Thyroid gland (tissue), 4 donors: ENCODE data around the gene UTP18. TPM values are rescaled to one million over a fixed set of nuclear protein-coding genes. Genes with fewer than 3 reads are reported as not detected.
A peak's percentile ranks its signal among the peaks of the same experiment; 100 is the strongest.

Experiments
- DNase-seq, 2 donors: peaks; one replicate each; pipeline ENCODE4 v3.0.0-alpha.2; 2019
- H3K27ac ChIP-seq, 3 donors: fragments of 200-600 bp; sonication (generic); 1 replicate in 2 of 3; 2 replicates in 1 of 3; pipeline ENCODE4 v1.5.1; 2016 to 2019; ENCODE audit warnings: mild to moderate bottlenecking in 1 of 3, moderate library complexity in 1 of 3
- H3K27me3 ChIP-seq: fragments of 200-600 bp; sonication (generic); one replicate; pipeline ENCODE4 v1.5.1; 2019
- H3K36me3 ChIP-seq, 2 donors: fragments of 200-600 bp; sonication (generic); one replicate each; pipeline ENCODE4 v1.5.1; 2016 to 2019
- H3K4me1 ChIP-seq, 2 donors: fragments of 200-600 bp; sonication (generic); one replicate each; pipeline ENCODE4 v1.5.1; 2017 to 2019
- H3K4me3 ChIP-seq, 3 donors: fragments of 200-600 bp; sonication (generic); replicated peaks in 1 of 3; 1 replicate in 2 of 3; 2 replicates in 1 of 3; pipeline ENCODE4 v1.5.1; 2016; ENCODE audit warnings: mild to moderate bottlenecking in 1 of 3
- H3K9me3 ChIP-seq: fragments of 200-600 bp; sonication (generic); one replicate; pipeline ENCODE4 v1.5.1; 2017
- POLR2A ChIP-seq, 2 donors: fragments of 450-650 bp; IDR thresholded peaks; one replicate each; pipeline ENCODE4 v1.6.1; 2017; ENCODE audit warnings: antibody characterized with exemption in 2 of 2, mild to moderate bottlenecking in 2 of 2, moderate library complexity in 1 of 2
- WGBS, 2 donors: methylation state at CpG; one replicate each; pipeline ENCODE4 v1.1.5; 2017; 5-methylcytosine and 5-hydroxymethylcytosine counted together
- intact Hi-C: fragments of 100-400 bp; cut with DNase I; formaldehyde crosslinking; loops from one replicate; pipeline ENCODE4 v1.15.1; 2023
- total RNA-seq, 4 donors: library from RNA; depleted of rRNA; stranded (reverse); fragments of >200 nt; gene quantifications; one replicate each; pipeline ENCODE4 v1.2.3, GENCODE V29; 2016
- TF ChIP-seq, protein P1 (sequence below), 6 experiments: fragments of 200-600 bp in 3 of 6; fragments of 450-650 bp in 3 of 6; sonication (generic) in 3 of 6; IDR thresholded peaks; one replicate each; pipeline ENCODE4 v1.5.1; 2016 to 2019; ENCODE audit warnings: antibody characterized with exemption in 6 of 6, mild to moderate bottlenecking in 2 of 6, inconsistent platforms in 1 of 6, moderate library complexity in 1 of 6

Gene UTP18
- total RNA-seq, 4 donors from 2014 or later = 35.6 to 43.5 (median 38.6) TPM

DNA sequence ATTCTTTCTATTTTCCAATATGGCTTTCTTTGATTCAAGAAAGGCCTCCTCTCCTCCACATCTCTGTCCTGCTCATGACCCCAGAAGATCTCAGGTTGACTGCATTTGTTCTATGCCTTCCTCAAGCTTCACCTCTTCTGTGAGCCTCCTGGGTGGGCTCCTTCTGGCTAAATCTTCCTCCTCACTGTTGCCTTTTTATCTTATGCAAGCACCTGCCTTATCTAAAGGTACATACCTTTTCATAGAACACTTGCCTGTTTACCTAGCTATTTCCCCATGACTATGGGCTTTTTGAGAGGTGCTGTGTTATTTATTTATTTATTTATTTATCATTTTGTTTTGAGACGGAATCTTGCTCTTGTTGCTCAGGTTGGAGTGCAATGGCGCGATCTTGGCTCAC lies 81.1 kb downstream of the UTP18 start:
- H3K27me3 ChIP-seq = no peaks in the 10 kb centered on the region
- WGBS, 2 donors = 96 to 98% methylated on average over 3 of the region's 3 CpGs
- peaks cover 0 to 8% of the 10 kb centered on the region in 2 donors for H3K4me1 ChIP-seq
- intact Hi-C loops = no loop called here
- no peak overlapping the region for H3K4me3 ChIP-seq
- H3K27ac ChIP-seq = peak overlapping the region in 1 of 3 donors; percentile 36
- no peaks in the 10 kb centered on the region for H3K36me3 ChIP-seq
- no peak for DNase-seq
- H3K9me3 ChIP-seq = no peaks in the 10 kb centered on the region
- no peak for TF ChIP-seq POLR2A (IDR thresholded peaks at IDR 0.05)
- TF ChIP-seq, protein P1, sequence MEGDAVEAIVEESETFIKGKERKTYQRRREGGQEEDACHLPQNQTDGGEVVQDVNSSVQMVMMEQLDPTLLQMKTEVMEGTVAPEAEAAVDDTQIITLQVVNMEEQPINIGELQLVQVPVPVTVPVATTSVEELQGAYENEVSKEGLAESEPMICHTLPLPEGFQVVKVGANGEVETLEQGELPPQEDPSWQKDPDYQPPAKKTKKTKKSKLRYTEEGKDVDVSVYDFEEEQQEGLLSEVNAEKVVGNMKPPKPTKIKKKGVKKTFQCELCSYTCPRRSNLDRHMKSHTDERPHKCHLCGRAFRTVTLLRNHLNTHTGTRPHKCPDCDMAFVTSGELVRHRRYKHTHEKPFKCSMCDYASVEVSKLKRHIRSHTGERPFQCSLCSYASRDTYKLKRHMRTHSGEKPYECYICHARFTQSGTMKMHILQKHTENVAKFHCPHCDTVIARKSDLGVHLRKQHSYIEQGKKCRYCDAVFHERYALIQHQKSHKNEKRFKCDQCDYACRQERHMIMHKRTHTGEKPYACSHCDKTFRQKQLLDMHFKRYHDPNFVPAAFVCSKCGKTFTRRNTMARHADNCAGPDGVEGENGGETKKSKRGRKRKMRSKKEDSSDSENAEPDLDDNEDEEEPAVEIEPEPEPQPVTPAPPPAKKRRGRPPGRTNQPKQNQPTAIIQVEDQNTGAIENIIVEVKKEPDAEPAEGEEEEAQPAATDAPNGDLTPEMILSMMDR (IDR thresholded peaks at IDR 0.05) = no peak

DNA sequence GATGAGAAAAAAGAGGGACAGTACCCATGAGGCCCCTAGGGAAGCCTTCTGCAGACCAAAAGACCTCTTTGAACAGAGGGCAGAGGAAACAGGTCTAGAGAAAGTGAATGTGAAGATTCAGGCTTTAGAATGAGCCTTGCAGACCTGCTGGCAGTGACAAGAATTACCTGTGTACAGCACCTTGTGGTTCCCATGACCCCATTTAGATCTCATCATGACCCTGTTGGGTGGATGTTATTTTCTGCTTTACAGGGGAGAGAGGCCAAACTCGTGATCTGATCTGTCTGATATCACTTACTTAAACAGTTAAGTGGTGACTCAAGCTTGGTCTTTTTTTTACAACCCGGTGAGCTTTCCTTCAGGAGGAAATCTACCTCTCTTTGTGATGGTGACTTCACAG lies 81.9 kb downstream of the UTP18 start:
- H3K4me3 ChIP-seq = no peak overlapping the region
- intact Hi-C loops = no loop called here
- TF ChIP-seq, protein P1 (IDR thresholded peaks at IDR 0.05) = no peak
- TF ChIP-seq POLR2A (IDR thresholded peaks at IDR 0.05) = no peak
- H3K27ac ChIP-seq = no peak overlapping the region
- no peak for DNase-seq
- H3K36me3 ChIP-seq = no peaks in the 10 kb centered on the region
- no peaks in the 10 kb centered on the region for H3K9me3 ChIP-seq
- H3K4me1 ChIP-seq = peaks cover 0 to 8% of the 10 kb centered on the region in 2 donors
- H3K27me3 ChIP-seq = no peaks in the 10 kb centered on the region
- 56 to 62% methylated on average over 2 of the region's 2 CpGs for WGBS, 2 donors

DNA sequence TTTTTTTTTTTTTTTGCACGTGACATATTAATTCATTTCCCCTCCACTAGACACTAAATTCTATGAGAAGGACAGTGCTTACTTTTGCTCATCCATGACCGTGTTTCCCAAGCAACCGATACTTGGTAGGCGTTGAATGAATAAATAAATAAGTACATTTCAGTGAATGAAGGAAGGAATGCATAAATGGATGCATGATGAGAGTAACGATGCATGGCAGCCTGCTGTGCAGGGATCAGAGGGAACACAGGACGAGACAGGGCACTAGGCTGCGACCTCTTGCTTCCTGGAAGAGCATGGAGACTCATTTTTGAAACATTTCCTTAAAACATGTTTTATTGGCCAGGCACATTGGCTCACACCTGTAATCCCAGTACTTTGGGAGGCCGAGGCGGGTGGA lies 84.2 kb downstream of the UTP18 start:
- 80 to 83% methylated on average over 9 of the region's 9 CpGs for WGBS, 2 donors
- intact Hi-C loops = no loop called here
- no peak for DNase-seq

DNA sequence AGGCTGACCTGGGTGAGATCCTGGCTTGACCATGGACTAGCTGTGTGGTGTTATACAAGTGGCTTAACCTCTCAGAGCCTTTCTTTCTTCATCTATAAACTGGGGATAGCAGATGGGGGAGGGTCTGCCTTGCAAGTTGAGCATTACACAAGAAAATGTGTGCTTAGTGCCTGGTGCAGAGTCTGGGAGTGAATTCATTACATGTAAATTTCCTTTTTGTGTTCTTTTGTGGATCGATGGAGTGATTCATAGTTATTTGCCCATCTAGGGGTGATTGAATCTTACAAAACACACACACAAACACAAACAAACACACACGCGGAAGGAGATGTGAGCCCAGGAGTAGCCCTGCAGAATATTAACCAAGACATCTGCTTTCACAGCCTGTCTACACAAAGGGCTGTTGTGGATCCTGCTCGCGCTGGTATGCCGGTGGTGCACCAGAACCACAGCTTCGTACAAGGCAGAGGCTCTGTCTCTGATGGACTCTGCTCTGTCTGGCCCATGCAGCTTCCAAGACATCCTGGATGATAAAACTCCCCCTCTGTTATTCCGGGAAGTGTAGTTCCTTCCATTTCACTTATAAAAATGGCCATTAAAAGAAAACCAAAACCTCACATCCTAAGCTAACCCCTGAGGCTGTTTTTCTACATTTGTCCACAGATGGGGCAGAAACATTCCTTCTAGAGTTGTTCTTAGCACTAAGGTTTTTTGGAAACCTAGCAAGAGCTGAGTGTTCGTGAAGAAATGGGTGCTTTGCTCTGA lies 86.1 kb downstream of the UTP18 start:
- H3K27ac ChIP-seq = no peak overlapping the region
- no peak overlapping the region for H3K4me3 ChIP-seq
- no peaks in the 10 kb centered on the region for H3K36me3 ChIP-seq
- no peaks in the 10 kb centered on the region for H3K27me3 ChIP-seq
- TF ChIP-seq, protein P1 (IDR thresholded peaks at IDR 0.05) = no peak
- TF ChIP-seq POLR2A (IDR thresholded peaks at IDR 0.05) = no peak
- intact Hi-C loops = no loop called here
- H3K4me1 ChIP-seq = peaks cover 0 to 4% of the 10 kb centered on the region in 2 donors
- 71 to 78% methylated on average over 9 of the region's 9 CpGs for WGBS, 2 donors
- no peak for DNase-seq
- no peaks in the 10 kb centered on the region for H3K9me3 ChIP-seq

More for the DNA sequence above, 84.2 kb downstream of the UTP18 start:
- Histone ChIP-seq H3K36me3 (no peaks in the 10 kb centered on the region), H3K4me1 (peaks cover 0 to 8% of the 10 kb centered on the region in 2 donors), H3K27me3 (no peaks in the 10 kb centered on the region), H3K27ac (no peak overlapping the region), H3K9me3 (no peaks in the 10 kb centered on the region), H3K4me3 (no peak overlapping the region)
- TF ChIP-seq, protein P1 (IDR thresholded peaks at IDR 0.05) = no peak
- TF ChIP-seq POLR2A (IDR thresholded peaks at IDR 0.05) = no peak

Other genes starting within 250 kb of the UTP18 start
- 100 to 1,000 TPM; 117 to 240 (median 154) TPM for gene SPAG9, start 139.7 kb upstream of the UTP18 start, total RNA-seq
- gene NME1, start 107.0 kb upstream of the UTP18 start, total RNA-seq = 10 to 100 TPM; 28.5 to 50.9 (median 38.5) TPM
- gene NME2, start 94.1 kb upstream of the UTP18 start, total RNA-seq = 100 to 1,000 TPM; 202 to 486 (median 387) TPM
- gene MBTD1, start 497 bp upstream of the UTP18 start, total RNA-seq = 10 to 100 TPM; 17.3 to 26.9 (median 24.3) TPM